ENCODE results near the gene CASQ2.

DNA sequence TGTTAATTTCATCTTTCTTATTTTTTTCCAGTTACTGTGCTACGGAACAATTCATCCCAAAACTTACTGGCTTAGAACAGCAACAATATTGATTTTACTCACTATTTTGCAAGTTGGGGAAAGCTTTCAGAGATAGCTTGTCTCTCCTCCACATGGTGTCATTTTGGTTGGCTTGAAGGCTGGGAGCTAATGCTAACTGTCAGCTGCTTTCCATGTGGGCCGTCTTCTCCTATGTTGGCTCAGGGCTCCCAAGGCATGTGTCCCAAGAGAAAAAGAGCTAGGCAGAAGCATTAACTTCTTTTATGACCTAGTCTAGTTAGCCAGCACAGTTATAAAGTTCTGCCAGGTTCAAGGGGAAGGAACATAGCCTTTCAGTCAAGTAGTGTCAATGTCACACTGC is 33.9 kb upstream of the CASQ2 start:
- no peak for TF ChIP-seq CTCF (IDR thresholded peaks at IDR 0.05)
- TF ChIP-seq, protein P1, sequence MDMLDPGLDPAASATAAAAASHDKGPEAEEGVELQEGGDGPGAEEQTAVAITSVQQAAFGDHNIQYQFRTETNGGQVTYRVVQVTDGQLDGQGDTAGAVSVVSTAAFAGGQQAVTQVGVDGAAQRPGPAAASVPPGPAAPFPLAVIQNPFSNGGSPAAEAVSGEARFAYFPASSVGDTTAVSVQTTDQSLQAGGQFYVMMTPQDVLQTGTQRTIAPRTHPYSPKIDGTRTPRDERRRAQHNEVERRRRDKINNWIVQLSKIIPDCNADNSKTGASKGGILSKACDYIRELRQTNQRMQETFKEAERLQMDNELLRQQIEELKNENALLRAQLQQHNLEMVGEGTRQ (IDR thresholded peaks at IDR 0.05; ENCODE audit: borderline replicate concordance, low read depth, low read length) = no peak

All from SK-N-SH (cell line).